ENCODE measurements around the gene GPR87.

DNA sequence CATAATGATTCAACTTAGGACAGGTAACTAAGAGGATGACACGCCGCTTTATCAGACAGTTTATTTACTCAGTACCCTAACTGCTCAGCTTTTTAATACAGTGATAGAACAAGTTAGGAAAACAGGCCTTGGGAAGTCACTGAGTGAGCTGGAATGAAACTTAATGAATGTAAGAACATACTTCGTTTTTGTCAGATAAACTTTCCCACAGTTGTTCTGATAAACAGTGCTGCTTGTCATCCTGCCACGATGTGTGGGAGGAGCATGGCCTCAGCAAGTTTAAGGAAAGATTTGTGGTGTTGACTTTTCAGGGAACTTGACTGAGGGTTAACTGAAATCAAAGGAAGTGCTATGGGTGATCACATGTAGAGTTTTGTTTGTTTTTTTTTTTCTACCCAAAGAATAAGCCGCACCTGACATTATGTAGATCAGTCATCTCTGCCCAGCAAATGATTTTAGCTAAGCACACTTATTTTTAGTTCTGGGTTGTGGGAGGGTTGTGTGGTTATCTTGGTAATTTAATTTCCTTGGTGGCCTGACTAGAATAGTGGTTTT is 32.6 kb downstream of the GPR87 start:
- TF ChIP-seq, protein P1, sequence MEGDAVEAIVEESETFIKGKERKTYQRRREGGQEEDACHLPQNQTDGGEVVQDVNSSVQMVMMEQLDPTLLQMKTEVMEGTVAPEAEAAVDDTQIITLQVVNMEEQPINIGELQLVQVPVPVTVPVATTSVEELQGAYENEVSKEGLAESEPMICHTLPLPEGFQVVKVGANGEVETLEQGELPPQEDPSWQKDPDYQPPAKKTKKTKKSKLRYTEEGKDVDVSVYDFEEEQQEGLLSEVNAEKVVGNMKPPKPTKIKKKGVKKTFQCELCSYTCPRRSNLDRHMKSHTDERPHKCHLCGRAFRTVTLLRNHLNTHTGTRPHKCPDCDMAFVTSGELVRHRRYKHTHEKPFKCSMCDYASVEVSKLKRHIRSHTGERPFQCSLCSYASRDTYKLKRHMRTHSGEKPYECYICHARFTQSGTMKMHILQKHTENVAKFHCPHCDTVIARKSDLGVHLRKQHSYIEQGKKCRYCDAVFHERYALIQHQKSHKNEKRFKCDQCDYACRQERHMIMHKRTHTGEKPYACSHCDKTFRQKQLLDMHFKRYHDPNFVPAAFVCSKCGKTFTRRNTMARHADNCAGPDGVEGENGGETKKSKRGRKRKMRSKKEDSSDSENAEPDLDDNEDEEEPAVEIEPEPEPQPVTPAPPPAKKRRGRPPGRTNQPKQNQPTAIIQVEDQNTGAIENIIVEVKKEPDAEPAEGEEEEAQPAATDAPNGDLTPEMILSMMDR (conservative IDR thresholded peaks at IDR 0.05; ENCODE audit: low read depth, low read length) = no peak
- no peak for TF ChIP-seq EZH2 (IDR thresholded peaks at IDR 0.05; ENCODE audit: low read length, unreplicated experiment)
